Gastrocnemius medialis (tissue), 4 donors: ENCODE results near the gene IFI27L2.

Source experiments
- POLR2A ChIP-seq, 2 donors: fragments of 450-650 bp; IDR thresholded peaks; one replicate each; pipeline ENCODE4 v1.6.1; 2017; ENCODE audit warnings: antibody characterized with exemption in 2 of 2, mild to moderate bottlenecking in 2 of 2, moderate library complexity in 2 of 2
- TF ChIP-seq, protein P1 (sequence below), 5 experiments: fragments of 450-650 bp in 3 of 5; fragments of 200-600 bp in 2 of 5; sonication (generic) in 2 of 5; IDR thresholded peaks in 4 of 5; conservative IDR thresholded peaks in 1 of 5; 1 replicate in 4 of 5; 2 replicates in 1 of 5; pipeline ENCODE4 v1.5.1; 2016 to 2019; ENCODE audit warnings: antibody characterized with exemption in 5 of 5, mild to moderate bottlenecking in 3 of 5, moderate library complexity in 3 of 5

- TF ChIP-seq, protein P1, sequence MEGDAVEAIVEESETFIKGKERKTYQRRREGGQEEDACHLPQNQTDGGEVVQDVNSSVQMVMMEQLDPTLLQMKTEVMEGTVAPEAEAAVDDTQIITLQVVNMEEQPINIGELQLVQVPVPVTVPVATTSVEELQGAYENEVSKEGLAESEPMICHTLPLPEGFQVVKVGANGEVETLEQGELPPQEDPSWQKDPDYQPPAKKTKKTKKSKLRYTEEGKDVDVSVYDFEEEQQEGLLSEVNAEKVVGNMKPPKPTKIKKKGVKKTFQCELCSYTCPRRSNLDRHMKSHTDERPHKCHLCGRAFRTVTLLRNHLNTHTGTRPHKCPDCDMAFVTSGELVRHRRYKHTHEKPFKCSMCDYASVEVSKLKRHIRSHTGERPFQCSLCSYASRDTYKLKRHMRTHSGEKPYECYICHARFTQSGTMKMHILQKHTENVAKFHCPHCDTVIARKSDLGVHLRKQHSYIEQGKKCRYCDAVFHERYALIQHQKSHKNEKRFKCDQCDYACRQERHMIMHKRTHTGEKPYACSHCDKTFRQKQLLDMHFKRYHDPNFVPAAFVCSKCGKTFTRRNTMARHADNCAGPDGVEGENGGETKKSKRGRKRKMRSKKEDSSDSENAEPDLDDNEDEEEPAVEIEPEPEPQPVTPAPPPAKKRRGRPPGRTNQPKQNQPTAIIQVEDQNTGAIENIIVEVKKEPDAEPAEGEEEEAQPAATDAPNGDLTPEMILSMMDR (IDR thresholded peaks at IDR 0.05 in 4 of 5, conservative IDR thresholded peaks at IDR 0.05 in 1 of 5), result no peak
- no peak for TF ChIP-seq POLR2A (IDR thresholded peaks at IDR 0.05)
These were observed 36.0 kb downstream of the IFI27L2 start for GRCh38 chr14:94093418-94093817.
